ENCODE measurements around the gene MRPL17.

The MRPL17 gene

DNA sequence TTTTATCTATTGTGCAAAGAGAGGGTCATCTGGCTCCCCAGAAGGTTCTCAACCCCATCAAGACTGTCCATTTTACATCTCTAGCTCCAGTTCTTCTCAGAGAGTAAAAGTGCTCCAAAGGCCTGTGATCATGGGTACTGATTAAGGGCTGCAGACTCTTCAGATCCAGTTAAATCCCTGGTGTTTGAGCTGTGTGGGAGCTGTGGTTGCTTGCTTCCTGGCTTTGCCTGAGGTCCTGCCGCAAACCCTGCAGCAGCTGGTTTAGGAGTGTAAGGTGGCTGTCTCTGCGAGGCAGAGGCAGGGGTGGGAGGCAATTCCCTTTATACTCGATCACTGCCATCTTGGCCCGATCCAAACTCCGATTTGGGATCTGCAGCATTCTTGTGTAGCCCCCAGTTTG is 1.2 kb downstream of the MRPL17 start:
- DNase-seq = no peak

GRCh38 chr11:6681505-6681904 is 1.6 kb downstream of the MRPL17 start:
- DNase-seq = no peak

GRCh38 chr11:6677018-6677417 is 6.1 kb downstream of the MRPL17 start:
- no peak for DNase-seq

- no peak for DNase-seq
Observed at GRCh38 chr11:6674862-6675261, 8.3 kb downstream of the MRPL17 start.

- no peak for DNase-seq
Observed at GRCh38 chr11:6674219-6674597, 8.9 kb downstream of the MRPL17 start.

- no peak for DNase-seq
Observed at GRCh38 chr11:6673523-6674218, 9.5 kb downstream of the MRPL17 start.

GRCh38 chr11:6671991-6672390 is 11.1 kb downstream of the MRPL17 start:
- no peak for DNase-seq

- no peak for DNase-seq
Observed at GRCh38 chr11:6670202-6670830, 12.8 kb downstream of the MRPL17 start.

GRCh38 chr11:6667733-6668374 is 15.3 kb downstream of the MRPL17 start:
- DNase-seq = no peak

DNA sequence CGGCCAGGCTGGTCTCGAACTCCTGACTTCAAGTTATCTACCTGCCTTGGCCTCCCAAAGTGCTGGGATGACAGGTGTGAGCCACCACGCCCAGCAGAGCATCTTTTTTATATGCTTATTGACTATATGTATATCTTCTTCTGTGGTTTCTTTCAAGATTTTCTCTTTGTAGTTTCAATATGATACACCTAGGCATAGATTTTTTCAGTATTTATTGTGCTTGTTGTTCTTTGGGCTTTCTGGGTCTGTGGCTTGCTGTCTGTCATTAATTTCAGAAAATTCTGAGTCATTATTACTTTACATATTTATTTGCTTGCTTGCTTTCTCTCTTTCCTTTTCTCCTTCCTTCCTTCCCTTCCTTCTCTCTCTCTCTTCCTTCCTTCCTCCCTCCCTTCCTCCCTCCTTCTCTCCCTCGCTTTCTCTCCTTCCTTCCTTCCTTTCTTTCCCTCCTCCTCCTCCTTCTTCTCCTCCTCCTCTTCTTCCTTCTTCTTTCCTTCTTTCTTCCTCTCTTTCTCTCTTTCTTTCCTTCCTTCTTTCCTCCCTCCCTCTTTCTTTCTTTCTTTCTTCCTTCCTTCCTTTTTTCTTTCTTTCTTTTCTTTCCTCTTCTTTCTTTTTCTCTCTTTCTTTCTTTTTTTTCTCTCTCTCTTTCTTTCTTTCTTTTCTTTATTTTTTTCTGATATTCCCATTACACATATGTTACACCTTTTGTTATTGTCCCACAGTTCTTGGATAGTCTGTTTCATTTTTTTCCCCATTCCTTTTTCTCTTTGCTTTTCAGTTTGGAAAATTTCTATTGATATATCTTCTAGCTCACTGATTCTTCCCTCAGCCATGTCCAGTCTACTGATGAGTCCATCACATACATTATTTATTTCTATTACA is 16.6 kb downstream of the MRPL17 start:
- DNase-seq = no peak

DNA sequence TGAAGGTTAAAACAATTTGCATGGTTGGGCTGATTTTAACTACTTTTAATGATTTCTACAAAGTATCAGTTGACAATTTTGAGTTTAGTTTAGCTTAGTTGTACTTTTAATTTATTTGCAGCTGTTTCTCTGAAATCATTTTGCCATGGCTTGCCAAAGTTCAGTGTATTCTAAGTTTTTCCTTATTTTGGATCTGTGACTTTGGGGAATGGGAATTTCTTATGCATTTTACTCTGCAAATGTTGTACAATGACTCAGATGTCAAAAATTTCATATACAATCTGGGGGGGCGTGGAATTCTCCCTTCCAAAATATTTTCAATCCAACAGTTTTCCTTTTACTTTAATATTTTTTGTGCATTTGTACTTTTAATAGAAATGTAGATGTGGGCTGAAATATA is 18.6 kb downstream of the MRPL17 start:
- DNase-seq = no peak

DNA sequence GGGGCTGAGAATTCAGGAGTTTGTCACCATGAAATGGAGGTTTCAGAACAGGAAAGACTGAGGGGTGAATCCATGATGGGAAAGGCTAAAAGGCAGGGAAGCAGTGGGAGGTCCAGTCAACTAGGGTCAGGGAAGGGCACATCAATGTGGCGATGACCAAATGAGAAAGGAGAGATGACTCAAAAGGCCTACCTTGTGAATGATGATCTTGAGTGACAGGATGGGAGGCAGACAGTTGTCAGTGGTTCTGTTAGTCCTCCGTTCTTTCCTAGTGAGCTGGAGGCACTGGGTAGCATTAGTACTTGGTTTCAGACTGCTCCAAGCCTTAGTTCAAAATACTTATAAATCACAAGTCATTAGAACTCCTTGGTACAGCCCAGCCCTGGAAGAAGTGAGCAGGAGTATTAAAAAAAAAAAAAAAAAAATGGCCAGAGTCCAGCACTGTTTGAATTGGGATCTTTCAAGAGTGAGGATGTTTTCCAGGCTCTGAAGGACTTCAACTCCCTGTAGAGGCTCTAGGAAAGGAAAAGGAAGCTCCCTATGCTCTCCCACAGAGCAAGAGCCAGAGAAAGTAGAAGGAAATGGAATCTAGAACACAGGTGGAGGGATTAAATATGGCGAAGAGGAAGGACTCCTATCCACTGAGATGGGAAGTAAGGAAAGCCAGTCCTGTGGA is 19.2 kb downstream of the MRPL17 start:
- no peak for DNase-seq

GRCh38 chr11:6660712-6661111 is 22.4 kb downstream of the MRPL17 start:
- no peak for DNase-seq

GRCh38 chr11:6658647-6659046 is 24.5 kb downstream of the MRPL17 start:
- DNase-seq = no peak

DNA sequence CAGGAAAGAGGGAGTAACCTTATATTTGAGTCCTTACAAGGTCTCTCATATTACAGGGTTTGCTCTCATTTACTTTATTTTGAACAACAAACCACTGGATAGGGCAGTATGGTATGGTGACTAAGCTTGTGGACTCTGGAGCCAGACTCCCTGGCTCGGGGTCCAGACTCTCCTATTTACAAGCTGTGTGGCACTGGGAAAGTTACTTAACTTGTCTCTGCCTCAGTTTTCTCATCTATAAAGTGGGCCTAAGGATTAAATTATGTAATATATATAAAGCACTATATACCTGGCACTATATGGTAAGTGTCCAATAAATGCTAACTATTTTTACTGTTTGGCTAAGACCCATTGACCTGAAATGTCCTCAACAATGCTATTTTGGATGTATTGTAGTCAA is 25.8 kb downstream of the MRPL17 start:
- no peak for DNase-seq

- no peak for DNase-seq
Observed at GRCh38 chr11:6656936-6657335, 26.2 kb downstream of the MRPL17 start.

GRCh38 chr11:6656584-6656915 is 26.6 kb downstream of the MRPL17 start:
- no peak for DNase-seq

- DNase-seq = no peak
Observed at GRCh38 chr11:6655790-6656583, 27.2 kb downstream of the MRPL17 start, which contains the start of gene DCHS1. Gene DCHS1 (minus strand): TSS chr11:6655809. CDS start chr11:6641613, 14,196 bp downstream.

GRCh38 chr11:6655020-6655789 is 27.9 kb downstream of the MRPL17 start:
- no peak for DNase-seq

DNA sequence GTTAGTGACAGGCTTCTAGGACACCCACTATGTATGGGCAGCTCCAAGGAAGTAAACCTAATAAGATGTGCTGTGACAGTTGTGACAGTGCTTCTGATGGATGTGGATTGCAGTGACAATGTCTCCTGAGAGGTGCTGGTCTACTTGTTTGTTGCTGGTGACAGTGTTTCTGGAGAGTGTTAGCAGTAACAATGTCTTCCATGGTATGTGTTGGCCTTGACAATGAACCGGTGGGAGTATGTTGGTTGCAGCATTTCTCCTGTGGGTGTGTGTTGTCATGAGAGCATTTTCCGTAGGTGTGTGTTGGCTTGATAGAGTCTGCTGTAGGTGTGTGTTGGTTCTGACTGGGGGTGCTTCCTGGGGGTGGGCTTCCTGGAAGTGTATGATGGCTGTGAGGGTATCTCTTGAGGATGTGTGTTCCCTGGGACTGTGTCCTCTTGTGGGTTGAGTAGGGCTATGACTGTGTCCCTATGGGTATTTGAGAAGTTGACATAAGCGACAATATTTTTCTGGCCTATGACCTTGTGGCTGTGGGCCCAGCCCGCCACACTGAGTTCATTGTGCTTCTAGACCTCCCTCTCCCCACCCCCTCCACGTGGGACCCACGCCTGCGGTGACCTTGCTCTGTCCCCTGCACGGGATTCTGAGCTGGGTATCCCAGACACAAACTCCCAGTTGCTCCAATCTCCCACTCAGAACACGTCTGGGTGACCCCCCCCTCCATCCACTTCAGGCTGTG is 28.7 kb downstream of the MRPL17 start:
- no peak for DNase-seq
